Measurements from ENCODE around the gene KLHL40. TPM values are rescaled to one million over a fixed set of nuclear protein-coding genes. Genes with fewer than 3 reads are reported as not detected.

KLHL40 gene
- total and polyA plus RNA-seq, 4 donors, result 0.05 TPM; not detected in 3

DNA sequence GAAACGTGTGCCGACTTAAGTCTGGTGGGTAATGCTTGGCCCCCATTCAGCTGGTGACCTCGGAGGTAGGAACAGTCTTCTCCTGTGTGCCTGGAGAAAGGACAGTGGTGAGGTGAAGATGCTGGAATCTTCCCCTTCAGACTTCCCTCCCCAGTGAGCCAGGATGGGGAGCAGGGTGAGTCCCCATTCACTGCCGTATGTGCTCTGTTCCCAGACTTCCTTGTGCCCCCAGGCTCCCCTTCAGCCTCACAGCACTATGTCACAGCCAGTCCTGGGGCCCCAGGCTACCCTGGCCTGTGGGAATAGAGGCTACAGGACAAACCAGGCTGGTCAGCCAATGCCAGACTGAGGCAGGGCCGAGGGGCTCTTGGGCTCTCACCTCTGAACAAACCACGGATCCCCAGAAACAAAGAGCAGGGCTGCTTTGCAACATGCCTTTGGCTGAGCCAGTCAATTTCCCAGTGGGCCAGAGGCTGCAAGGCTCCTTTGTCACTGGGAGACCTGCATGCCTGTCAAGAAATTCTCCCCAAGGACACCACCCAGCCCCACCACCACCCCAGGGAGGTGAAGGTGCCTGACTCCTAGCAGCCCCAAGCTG lies 49.0 kb downstream of the KLHL40 start:
- WGBS, 2 donors, result 84 to 90% methylated on average over 6 of the region's 6 CpGs
- Histone ChIP-seq H3K36me3 (ENCODE audit: control insufficient read depth in 4 of 4, insufficient read depth in 4 of 4, low read length in 4 of 4) (no peaks in the 10 kb centered on the region), H3K9me3 (ENCODE audit: control insufficient read depth in 4 of 4, insufficient read depth in 3 of 4, low read length in 3 of 4) (no peaks in the 10 kb centered on the region), H3K4me1 (ENCODE audit: control insufficient read depth in 5 of 5, insufficient read depth in 5 of 5, low read length in 5 of 5) (peaks cover 0 to 3% (median 0%) of the 10 kb centered on the region in 5 donors), H3K9ac (ENCODE audit: insufficient read depth in 1 of 2, low read length in 2 of 2) (no peak overlapping the region), H3K27ac (ENCODE audit: low read depth in 1 of 2, low read length in 1 of 2) (no peak overlapping the region), H3K27me3 (ENCODE audit: control insufficient read depth in 3 of 3, insufficient read depth in 3 of 3, low read length in 2 of 3) (no peaks in the 10 kb centered on the region), H3K4me3 (no peak overlapping the region)
- ATAC-seq (ENCODE audit: insufficient read depth, low FRiP score), result no peak
- TF ChIP-seq, protein P1, sequence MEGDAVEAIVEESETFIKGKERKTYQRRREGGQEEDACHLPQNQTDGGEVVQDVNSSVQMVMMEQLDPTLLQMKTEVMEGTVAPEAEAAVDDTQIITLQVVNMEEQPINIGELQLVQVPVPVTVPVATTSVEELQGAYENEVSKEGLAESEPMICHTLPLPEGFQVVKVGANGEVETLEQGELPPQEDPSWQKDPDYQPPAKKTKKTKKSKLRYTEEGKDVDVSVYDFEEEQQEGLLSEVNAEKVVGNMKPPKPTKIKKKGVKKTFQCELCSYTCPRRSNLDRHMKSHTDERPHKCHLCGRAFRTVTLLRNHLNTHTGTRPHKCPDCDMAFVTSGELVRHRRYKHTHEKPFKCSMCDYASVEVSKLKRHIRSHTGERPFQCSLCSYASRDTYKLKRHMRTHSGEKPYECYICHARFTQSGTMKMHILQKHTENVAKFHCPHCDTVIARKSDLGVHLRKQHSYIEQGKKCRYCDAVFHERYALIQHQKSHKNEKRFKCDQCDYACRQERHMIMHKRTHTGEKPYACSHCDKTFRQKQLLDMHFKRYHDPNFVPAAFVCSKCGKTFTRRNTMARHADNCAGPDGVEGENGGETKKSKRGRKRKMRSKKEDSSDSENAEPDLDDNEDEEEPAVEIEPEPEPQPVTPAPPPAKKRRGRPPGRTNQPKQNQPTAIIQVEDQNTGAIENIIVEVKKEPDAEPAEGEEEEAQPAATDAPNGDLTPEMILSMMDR (IDR thresholded peaks at IDR 0.05; ENCODE audit: control extremely low read depth, extremely low read depth), result no peak
- no peak for DNase-seq

DNA sequence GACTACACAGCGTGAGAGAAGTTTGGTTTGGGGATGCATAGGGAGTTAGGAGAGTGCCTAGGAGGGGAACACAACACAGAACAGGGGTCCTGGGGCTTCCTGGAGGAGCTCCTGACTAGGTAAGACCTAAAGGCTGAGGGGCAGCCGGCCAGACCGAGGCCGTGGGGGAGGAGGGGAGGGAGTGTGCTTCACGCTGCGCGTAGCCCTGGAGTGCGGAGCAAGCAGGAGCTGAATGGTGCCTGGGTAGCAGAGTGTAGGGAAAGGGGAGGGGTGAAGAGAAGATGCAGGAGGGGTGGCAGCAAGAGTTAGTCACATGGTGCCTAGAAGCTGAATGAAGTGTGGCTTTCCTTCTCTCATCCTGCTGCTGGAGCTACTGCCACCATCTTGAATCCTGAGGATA lies 49.7 kb downstream of the KLHL40 start:
- WGBS, 2 donors, result 79 to 86% methylated on average over 8 of the region's 8 CpGs
- TF ChIP-seq, protein P1 (IDR thresholded peaks at IDR 0.05; ENCODE audit: control extremely low read depth, extremely low read depth), result no peak
- no peaks in the 10 kb centered on the region for H3K9me3 ChIP-seq (ENCODE audit: control insufficient read depth in 4 of 4, insufficient read depth in 3 of 4, low read length in 3 of 4)
- no peaks in the 10 kb centered on the region for H3K36me3 ChIP-seq (ENCODE audit: control insufficient read depth in 4 of 4, insufficient read depth in 4 of 4, low read length in 4 of 4)
- no peaks in the 10 kb centered on the region for H3K27me3 ChIP-seq (ENCODE audit: control insufficient read depth in 3 of 3, insufficient read depth in 3 of 3, low read length in 2 of 3)
- H3K4me1 ChIP-seq (ENCODE audit: control insufficient read depth in 5 of 5, insufficient read depth in 5 of 5, low read length in 5 of 5), result peaks cover 0 to 3% (median 0%) of the 10 kb centered on the region in 5 donors
- H3K4me3 ChIP-seq, result no peak overlapping the region
- DNase-seq (no peak), ATAC-seq (ENCODE audit: insufficient read depth, low FRiP score) (no peak)
- H3K27ac ChIP-seq (ENCODE audit: low read depth in 1 of 2, low read length in 1 of 2), result no peak overlapping the region
- H3K9ac ChIP-seq (ENCODE audit: insufficient read depth in 1 of 2, low read length in 2 of 2), result no peak overlapping the region

DNA sequence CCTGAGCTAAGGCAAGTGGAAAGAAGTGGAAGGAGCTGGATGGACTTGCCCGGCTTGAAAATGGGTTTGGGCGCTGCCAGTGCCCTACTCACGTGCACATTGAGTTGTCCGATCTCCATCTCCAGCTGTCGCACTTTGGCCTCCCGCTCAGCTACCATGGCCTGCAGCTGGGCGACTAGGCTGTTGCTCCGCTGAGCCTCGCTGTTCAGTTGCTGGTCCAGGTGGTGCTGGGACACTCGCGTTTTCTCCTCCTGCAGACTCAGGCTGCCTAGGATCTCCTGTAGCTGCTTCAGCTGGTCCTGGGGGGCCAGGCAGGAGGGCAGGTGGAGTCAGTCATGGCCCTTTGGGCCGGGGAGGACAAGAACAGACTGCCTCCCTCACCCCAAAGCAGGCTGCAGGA lies 50.3 kb downstream of the KLHL40 start:
- H3K36me3 ChIP-seq (ENCODE audit: control insufficient read depth in 4 of 4, insufficient read depth in 4 of 4, low read length in 4 of 4), result no peaks in the 10 kb centered on the region
- H3K9ac ChIP-seq (ENCODE audit: insufficient read depth in 1 of 2, low read length in 2 of 2), result no peak overlapping the region
- DNase-seq (no peak), ATAC-seq (ENCODE audit: insufficient read depth, low FRiP score) (no peak)
- peaks cover 0 to 3% (median 0%) of the 10 kb centered on the region in 5 donors for H3K4me1 ChIP-seq (ENCODE audit: control insufficient read depth in 5 of 5, insufficient read depth in 5 of 5, low read length in 5 of 5)
- no peaks in the 10 kb centered on the region for H3K27me3 ChIP-seq (ENCODE audit: control insufficient read depth in 3 of 3, insufficient read depth in 3 of 3, low read length in 2 of 3)
- H3K9me3 ChIP-seq (ENCODE audit: control insufficient read depth in 4 of 4, insufficient read depth in 3 of 4, low read length in 3 of 4), result no peaks in the 10 kb centered on the region
- no peak overlapping the region for H3K4me3 ChIP-seq
- 91 to 94% methylated on average over 12 of the region's 12 CpGs for WGBS, 2 donors
- TF ChIP-seq, protein P1 (IDR thresholded peaks at IDR 0.05; ENCODE audit: control extremely low read depth, extremely low read depth), result no peak
- no peak overlapping the region for H3K27ac ChIP-seq (ENCODE audit: low read depth in 1 of 2, low read length in 1 of 2)

DNA sequence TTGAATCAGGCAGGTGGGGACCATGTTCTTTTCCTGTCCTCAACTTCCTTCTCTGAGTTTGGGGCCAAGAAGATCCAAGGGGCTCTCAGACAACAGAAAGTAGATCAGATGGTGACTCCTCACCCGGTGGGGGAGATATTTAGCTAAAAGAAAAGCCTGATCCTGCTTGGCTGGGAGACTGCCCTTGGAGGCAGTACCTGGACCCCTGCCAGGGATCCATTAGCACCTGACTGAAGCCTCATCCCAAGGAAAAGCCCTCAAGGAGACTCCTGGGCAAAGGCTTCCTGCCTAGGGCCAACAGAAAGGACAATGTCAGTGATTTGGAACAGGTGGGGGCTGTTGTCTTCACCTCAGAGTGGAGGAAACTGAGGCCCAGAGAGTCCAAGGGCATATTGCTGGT lies 50.7 kb downstream of the KLHL40 start:
- no peaks in the 10 kb centered on the region for H3K9me3 ChIP-seq (ENCODE audit: control insufficient read depth in 4 of 4, insufficient read depth in 3 of 4, low read length in 3 of 4)
- peaks cover 0 to 3% (median 0%) of the 10 kb centered on the region in 5 donors for H3K4me1 ChIP-seq (ENCODE audit: control insufficient read depth in 5 of 5, insufficient read depth in 5 of 5, low read length in 5 of 5)
- H3K4me3 ChIP-seq, result no peak overlapping the region
- 53 to 61% methylated on average over 1 of the region's 1 CpG for WGBS, 2 donors
- no peaks in the 10 kb centered on the region for H3K27me3 ChIP-seq (ENCODE audit: control insufficient read depth in 3 of 3, insufficient read depth in 3 of 3, low read length in 2 of 3)
- DNase-seq (no peak), ATAC-seq (ENCODE audit: insufficient read depth, low FRiP score) (no peak)
- TF ChIP-seq, protein P1 (IDR thresholded peaks at IDR 0.05; ENCODE audit: control extremely low read depth, extremely low read depth), result no peak
- H3K36me3 ChIP-seq (ENCODE audit: control insufficient read depth in 4 of 4, insufficient read depth in 4 of 4, low read length in 4 of 4), result no peaks in the 10 kb centered on the region
- H3K9ac ChIP-seq (ENCODE audit: insufficient read depth in 1 of 2, low read length in 2 of 2), result no peak overlapping the region
- no peak overlapping the region for H3K27ac ChIP-seq (ENCODE audit: low read depth in 1 of 2, low read length in 1 of 2)
